GM19455 (cell line): Measurements from ENCODE around the gene TWSG1.
"Not testable (repeated sequence)": the region's sequence is repeated elsewhere in the genome, so short reads cannot be mapped to it uniquely, and the experiment has no call there.

Experiments used
- ATAC-seq: cut with Tn5 transposase; IDR thresholded peaks from one replicate; pipeline ENCODE4 v1.9.1; 2021; ENCODE audit not compliant: unreplicated experiment

The TWSG1 gene

DNA sequence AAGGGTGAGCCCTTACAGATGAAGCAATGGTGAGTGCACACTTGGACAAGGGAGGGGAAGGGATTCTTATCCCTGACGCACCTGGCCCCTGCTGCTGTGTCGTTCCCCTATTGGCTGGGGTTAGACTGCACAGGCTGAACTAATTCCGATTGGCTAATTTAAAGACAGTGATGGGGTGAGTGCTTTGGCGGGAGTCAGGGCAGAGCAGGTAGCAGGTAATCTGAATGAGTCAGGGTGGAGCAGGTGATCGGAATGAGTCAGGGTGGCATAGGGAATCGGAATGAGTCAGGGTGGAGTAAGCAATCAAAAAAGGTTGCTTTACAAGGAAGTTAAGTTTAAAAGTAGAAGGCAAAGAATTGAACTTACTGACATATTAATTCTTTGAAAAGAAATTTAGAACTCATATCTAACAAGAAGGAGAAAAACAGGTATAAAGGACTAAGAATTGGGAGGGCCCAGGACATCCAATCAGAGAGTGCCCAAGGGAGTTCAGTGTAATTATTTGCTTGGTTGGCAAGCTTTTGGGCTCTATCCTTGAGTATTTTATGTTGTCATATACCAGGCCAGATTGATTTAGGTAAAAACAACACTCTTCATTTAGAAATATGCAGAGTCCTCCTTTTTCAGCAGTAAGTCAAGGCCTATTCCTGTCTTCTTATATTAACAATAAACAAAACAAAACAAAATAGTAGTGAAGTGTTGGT, 88.4 kb downstream of the TWSG1 start:
- ATAC-seq: no peak

DNA sequence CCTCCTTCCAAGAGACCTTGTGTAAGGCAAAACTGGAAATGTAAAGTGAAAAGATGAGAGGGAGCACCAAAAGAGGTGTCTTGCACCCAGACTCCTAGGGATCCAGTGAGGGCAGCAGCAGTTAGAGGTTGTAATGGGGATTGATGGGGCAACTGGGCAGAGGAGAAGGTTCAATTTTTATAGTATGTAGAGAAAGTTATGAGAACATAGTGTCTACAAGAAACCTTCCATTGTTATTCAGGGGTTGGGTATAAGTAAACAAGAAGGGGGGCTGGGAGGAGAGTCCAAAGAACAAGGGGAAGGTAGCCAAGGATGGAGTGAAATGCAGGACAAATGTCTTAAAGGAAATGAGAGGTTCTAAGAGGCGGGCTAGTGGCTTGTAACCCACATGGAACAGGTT, 89.1 kb downstream of the TWSG1 start:
- not testable (repeated sequence) for ATAC-seq

DNA sequence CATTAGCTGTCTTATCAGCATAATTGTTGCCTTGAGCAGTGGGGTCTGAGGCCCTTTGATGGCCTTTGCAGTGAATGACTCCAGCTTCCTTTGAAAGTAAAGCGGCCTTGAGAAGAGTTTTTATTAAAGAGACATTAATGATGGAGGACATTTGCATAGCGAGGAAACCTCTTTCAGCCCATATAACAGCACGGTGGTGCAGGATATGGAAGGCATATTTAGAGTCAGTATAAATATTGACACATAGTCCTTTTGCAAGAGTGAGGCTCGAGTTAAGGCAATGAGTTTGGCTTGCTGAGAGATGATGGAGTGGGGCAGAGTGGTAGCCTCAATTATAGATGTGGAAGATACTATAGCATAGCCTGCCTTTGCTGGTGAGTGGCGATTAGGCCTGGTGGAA, 89.7 kb downstream of the TWSG1 start:
- ATAC-seq: not testable (repeated sequence)

DNA sequence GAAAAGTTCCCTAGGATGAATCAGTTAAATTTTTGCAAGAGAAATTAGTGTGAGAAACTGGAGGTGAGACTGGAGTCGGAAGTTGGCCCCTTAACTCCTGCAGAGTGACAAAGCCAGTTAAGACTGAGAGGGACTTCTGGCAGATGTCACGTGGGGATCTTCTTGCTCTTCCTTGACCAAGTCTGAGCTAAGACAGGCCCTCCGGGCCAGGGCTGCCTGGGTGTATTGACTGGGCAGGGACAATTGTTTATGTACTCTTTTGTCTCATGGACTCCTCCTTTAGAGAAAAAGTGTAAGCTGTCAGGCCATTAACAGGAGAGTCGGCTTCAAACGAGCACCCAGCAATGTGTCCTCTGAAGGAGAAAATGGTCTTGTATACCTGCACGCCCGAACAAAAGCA, 92.2 kb downstream of the TWSG1 start:
- no peak for ATAC-seq

DNA sequence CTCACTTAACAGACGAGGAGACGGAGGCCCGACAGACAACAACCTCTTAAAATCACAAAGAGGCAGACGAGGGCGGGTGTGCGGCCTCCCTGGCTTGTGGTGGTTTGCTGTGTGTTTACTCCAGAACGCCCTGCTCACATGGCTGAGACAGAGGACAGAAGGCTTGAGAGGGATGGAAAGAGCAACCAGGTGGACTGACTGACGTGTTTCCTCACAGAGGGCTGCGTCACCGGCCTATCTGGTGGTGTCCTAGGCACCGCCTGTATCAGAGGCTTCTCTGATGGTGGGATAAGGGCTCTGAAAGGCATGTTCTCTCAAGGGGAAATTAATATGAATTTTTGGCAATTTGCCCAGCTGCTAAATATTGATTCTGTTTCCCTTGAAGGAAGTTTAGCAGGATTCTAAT, 93.7 kb downstream of the TWSG1 start:
- no peak for ATAC-seq

DNA sequence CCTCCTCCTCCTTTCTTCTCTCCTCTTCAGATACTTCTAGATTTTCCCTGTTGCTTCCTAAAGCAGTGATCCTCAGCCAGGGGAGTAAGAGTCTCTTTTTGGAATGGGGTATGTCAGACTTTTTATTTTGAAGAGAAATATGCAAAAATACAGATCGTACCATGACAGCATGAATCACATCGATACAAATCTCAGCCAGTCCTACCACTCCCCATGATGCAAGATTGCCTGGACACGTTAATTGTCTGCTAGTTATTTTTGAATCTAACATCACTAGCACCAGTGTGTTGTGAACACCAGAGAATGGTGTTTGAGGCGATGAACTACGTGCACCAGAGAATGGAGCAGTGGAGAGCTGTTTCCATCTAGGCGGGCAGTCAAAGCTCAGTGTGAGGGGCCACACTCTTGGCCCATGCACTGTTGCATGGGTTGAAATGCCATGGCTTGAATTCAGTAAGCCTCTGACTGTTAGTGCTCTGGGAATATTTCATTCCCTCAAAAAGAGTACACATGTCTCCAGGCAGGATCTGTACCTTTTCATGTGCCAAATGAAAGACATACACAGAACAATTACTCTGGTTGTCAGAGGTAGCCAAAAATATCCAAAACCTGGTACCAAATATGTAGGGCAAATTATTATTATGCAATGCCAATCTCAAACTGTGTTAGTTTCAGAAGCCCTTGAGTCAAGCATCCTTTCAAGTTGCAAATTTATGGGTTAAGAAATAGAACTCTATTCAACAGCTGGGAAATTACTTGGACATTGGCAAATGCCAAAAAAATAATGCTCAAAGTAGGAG, 94.5 kb downstream of the TWSG1 start:
- no peak for ATAC-seq

DNA sequence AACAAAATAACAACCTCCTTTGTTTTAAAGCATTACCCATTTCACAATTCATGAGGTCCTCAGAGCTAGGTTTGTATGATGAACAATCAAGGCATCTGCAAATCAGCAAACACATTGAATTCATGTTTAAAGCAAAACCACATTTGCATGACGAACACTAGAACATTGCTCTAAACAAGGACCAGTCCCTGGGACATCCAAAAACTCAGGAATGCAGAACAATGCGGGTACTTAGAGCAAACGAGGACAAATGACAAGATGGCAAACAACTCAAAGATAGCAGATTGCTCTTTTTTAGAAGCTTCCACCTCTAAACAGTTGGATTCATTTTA, 95.1 kb downstream of the TWSG1 start:
- no peak for ATAC-seq

DNA sequence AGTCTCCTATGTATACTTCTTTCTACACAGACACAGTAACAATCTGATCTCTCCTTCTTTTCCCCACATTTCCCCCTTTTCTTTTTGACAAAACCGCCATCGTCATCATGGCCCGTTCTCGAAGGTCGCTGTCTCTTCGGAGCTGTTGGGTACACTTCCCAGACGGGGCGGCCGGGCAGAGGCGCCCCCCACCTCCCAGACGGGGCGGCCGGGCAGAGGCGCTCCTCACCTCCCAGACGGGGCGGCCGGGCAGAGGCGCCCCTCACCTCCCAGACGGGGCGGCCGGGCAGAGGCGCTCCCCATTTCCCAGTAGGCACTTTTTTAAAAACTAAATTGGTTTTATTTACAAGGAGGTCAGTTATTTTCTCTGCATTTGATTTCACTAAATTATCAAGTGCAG, 95.7 kb downstream of the TWSG1 start:
- ATAC-seq: not testable (repeated sequence)

DNA sequence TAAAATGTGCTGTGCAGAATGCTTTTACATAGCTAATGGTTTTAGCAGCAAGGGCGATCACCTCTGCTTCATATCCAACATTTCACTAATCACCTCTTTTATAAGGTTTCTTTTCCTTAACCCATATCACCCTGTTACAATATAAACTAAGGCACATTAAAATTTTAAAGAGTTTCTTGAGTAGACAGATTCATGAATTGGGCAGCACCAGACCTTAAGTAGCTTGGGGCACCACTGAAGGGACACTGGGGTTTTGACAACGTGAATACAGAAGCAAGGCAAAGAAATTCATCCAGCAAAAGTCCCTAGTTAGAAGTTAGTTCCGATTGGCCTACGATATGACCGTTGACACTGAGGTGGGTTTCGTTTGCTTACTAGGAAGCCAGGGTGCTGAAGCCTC, 96.7 kb downstream of the TWSG1 start:
- no peak for ATAC-seq

DNA sequence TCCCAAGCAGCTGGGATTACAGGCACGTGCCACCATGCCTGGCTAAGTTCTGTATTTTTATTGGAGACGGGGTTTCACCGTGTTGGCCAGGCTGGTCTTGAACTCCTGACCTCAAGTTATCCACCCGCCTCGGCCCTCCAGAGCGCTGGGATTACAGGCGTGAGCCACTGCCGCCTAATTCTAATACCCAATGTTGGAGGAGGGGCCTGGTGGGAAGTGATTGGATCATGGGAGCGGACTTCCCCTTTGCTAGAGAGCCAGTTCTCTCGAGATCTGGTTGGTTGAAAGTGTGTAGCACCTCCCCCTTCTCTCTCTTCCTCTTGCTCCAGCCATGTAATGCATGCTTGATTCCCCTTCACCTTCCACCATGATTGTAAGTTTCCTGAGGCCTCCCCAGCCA, 98.5 kb downstream of the TWSG1 start:
- ATAC-seq: not testable (repeated sequence)

DNA sequence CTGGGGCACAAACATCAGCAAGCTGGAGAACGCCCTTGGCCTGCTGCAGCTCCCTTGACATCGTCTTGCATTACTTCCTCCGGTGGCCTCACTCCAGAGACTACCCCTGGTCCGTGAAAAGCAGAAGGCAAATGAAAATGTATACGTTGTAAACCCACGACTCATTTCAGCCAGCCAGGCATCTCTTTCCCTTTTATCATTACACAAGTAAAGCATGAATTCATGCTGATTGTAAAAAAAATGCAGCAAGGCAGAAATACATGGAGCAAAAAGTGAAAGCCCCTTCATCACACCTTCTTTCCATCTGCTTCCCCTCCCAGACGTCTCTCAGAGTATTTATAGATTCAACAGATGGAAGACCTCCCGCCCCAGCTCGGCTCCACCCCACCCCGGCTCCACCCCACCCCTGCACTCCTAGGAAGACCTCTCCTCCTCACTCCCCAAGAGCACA, 99.1 kb downstream of the TWSG1 start:
- no peak for ATAC-seq

DNA sequence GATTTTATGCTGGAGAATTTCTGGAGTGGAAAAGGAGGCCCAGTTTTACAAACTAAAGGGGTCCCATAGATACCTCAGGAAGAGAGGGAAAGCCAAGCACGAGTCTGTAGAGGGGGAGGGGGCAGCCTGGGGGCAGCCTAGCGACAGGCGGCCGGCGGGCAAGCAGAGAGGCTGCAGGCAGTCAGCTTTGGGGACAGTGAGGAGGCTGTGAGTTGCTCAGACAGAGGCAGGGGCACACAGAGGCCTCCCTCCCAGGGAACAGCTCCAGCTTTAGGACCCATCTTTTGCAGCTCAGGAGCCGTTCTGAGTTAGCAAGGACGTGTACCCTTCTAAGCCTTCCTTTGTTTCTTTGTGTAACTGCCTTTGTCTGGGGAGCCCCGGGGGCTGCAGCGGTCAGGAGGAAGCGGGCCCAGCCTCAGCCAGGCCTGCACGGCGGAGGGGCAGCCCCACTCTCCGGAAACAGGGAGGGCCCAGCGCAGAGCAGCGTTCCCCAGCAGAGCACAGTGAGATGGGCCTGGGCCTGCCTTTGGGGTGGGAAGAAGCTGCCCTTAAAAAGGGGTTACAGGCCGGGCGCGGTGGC, 99.6 kb downstream of the TWSG1 start:
- ATAC-seq: no peak

DNA sequence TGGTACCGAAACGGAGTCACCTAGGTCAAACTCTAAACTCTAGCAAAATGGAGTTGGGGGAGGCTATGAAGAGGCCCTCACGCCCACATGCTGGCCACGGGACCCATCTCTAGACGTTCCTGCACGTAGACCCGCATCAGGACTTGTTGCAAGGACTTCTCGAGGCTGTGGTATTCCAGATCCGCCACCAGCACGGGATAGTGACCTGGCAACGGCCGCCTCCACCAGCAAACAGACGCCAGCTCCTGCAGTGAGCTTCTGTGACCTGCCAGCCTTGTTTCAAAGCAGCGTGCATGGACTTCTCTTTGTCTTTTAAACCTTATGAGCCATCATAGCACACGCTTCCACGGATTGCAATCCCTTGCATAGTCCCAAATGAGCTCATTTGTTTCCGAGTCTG, 100.5 kb downstream of the TWSG1 start:
- no peak for ATAC-seq

DNA sequence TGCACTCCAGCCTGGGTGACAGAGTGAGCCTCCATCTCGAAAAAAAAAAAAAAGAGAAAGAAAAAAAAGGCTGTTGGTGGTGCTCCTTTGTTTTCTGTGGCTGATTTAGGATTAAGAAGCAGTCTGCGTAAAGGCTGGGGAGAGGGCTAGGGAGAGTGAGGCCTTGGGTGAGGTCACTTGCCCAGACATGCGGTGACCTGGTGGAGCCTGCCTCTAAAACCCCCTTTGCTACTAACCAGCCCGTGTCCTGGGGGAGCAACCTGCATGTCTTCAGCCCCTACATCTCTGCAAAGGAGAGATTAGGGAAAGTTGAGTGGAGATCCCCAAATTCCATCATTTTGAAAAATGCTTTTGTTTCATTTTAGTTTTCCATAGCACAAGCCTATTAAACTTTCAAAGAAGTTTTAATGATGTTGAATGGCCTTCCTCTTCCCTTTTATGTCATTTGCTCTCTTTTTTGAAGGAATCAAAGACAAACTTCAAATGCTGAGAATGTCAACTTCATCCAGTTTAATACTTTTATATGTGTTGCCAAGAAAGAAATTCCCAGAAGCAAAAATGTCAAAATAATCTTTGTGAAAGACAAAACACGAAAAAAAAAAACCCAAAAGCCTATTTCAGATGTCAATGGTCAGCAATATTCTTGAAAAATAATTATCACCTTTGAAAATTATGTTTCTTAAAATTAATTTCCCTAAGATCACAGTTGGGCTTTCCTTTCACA, 101.8 kb downstream of the TWSG1 start:
- ATAC-seq: no peak

DNA sequence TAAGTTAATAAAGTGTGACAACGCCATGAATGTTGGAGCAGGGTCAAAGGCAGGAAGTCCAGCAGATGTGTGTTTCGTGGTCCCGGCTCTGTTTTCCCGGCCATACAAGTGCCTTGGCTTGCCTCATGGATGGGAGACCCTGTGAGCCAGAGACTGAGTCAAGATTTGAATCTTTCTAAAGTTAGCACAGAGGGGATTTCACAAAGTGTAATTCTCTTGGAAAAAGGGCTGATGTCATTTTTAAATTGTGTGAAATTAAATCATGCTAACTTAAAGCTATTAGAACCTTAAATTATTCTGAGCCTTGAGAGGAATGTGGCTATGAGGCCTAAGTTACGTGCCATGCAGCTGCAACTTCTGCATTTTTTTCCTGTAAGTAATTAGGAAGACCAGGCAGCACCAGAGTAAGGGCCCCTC, 102.5 kb downstream of the TWSG1 start:
- ATAC-seq: no peak

DNA sequence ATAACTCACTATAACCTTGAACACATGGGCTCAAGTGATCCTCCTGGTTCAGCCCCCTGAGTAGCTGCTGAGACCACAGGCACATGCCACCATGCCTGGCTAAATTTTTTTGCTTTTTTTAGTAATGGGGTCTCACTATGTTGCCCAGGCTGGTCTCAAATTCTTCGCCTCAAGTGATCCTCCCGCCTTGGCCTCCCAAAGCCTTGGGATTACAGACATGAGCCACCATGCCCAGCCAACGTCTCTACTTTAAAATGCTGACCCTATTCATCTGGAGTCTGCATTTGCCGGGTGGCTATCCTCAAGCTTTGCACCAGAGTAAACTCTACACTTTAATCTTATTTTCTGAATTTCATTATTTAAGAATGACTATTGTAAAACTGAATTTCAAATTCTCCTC, 103.1 kb downstream of the TWSG1 start:
- no peak for ATAC-seq

DNA sequence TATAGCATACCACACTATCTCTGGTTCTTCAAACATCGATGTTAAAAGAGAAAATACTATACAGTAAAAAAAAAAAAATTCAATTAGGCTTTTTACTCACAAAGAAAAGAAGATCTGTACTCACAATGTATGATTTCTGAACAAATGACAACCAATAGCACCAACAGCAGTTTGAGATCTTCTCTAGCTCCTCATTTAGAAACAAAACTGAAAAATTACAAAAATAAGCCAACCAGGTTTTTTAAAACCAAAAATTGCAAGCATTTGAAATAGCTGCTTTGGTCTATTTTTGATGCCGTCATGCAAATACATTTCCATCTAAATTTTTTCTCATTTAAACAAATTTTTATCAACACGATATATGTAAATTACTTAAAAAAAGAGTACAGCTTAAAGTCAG, 106.5 kb downstream of the TWSG1 start:
- no peak for ATAC-seq

DNA sequence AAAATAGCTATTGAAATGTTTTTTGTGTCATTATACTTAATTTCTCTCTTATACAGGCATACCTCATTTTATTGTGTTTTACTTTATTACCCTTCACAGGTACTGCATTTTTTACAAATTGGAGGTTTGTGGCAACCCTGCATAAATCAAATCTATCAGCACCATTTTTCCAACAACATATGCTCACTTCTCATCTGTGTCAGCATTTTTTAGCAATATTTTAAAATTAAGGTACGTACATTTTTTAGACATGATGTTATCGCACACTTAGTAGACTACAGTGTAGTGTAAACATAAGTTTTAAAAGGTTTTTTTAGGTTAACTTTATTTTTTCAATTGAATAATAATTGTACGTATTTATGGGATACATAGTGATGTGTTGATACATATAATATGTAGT, 110.0 kb downstream of the TWSG1 start:
- no peak for ATAC-seq

DNA sequence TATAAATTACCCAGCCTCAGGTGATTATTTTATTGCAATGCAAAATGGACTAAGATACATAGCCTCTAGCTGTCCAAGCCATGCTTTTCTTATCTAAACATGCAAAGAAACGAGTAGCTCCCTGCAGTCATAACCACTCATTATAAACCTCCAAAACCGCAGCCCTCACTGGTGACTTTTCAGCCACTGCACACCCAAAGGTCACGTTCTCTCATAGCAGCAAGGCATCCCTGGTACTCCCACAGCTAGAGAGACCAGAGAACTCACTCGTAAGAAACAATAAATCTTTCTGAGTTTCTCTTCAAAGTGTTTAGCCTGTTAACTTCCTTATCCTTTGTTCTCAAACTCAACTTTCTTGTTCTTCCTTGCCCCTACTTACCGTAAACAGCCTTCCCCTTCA, 112.3 kb downstream of the TWSG1 start:
- no peak for ATAC-seq

DNA sequence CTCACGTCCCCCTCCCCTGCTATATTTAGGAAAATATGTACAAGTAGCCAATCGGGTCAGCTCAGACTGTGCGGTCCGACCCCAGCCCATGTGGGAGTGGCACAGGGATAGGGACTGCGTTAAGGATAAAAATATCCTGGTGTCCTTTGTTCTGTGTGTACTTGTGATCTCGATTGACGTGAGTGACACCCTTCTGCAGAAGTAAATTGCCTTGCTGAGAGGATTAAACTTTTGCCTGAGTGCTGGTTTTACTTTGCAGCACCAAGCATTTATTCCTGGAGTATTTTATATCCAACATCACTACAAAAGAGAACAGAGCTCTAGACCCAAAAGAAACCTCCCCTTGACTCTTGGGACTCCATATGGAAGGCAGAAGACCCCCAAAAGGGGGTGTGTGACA, 112.8 kb downstream of the TWSG1 start:
- no peak for ATAC-seq

DNA sequence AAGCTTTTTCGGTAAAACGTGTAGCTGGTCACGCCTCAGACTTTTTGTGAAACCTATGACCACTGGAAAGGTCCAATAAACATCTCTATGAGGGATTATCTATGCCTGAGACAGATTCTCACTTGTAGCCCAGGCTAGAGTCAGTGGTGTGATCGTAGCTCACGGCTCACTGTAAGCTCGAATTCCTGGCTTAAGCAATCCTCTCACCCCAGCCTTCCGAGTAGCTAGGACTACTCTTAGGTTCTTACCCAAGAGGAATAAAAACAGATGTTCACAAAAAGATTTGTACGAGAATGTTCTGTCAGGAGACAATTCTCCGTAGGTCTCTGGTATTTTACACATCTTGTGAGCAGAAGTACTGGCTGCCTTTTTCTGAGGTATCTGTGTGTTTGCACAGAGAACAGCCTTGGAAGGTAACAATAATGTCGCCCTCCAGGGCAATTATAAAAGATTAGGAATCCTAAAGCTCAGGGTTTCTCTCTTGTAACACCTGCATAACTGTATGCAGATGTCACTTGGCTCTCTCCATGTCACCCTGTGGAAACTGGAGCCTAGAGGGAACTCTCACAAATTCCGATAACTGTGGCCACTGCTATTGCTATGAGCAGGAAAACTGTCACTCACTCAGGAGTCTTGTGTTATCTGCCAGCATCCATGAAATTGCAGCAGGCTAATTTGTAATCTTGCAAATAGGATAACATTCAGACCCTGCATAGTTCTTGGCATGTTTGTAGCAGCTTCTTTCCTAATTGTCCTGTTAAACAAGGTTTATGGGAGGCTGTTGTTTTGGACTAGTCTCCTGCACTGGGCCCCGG, 115.2 kb downstream of the TWSG1 start:
- ATAC-seq: no peak
